A549 (cell line): Measurements from ENCODE around the gene SPPL3. TPM values are rescaled to one million over a fixed set of nuclear protein-coding genes. Genes with fewer than 3 reads are reported as not detected.
"Not testable (repeated sequence)": the region's sequence is repeated elsewhere in the genome, so short reads cannot be mapped to it uniquely, and the experiment has no call there.

Source experiments
- ATAC-seq, 2 experiments: fragments of 200-7000 bp in 1 of 2; fragments of >200 bp in 1 of 2; cut with Nextera tagmentation in 1 of 2; cut with Tn5 transposase in 1 of 2; 3 replicates each; pipeline versions ENCODE4 v1.8.0 to v1.9.1; 2018 to 2020; ENCODE audit warnings: mild to moderate bottlenecking in 1 of 2, moderate library complexity in 1 of 2
- CTCF ChIA-PET: fragments of 300-600 bp; sonication (Branson Sonifier 250); formaldehyde crosslinking; extraction: SDS; loops from one replicate; lab custom pipeline; 2021; ENCODE audit warnings: antibody characterized with exemption, inconsistent platforms; lab: Yijun Ruan, JAX
- POLR2A ChIA-PET: fragments of 350-600 bp; formaldehyde crosslinking; extraction: SDS; loops from one replicate; lab custom pipeline; 2021; ENCODE audit warnings: antibody characterized with exemption, inconsistent platforms; lab: Yijun Ruan, JAX
- DNase-seq, 2 experiments: peaks; one replicate each; pipeline versions ENCODE4 v3.0.0 to v3.0.0-alpha.2; 2011 to 2016; ENCODE audit warnings: low read depth in 1 of 2, low spot score in 1 of 2
- FAIRE-seq: peaks from 2 replicates; lab custom pipeline; 2011; peaks lifted over from hg19 to GRCh38; lab: Jason Lieb, UNC
- H3K27ac ChIP-seq, 2 experiments: fragments of >200 bp; sonication (Bioruptor Twin); formaldehyde crosslinking; 3 replicates each; pipeline ENCODE4 v1.5.1; 2016 to 2017
- H3K4me1 ChIP-seq: fragments of >200 bp; sonication (Bioruptor Twin); formaldehyde crosslinking; 3 replicates; pipeline ENCODE4 v1.6.1; 2016
- H3K4me2 ChIP-seq: fragments of >200 bp; sonication (Bioruptor Twin); formaldehyde crosslinking; 3 replicates; pipeline ENCODE4 v1.6.1; 2016
- H3K4me3 ChIP-seq: fragments of >200 bp; sonication (Bioruptor Twin); formaldehyde crosslinking; 3 replicates; pipeline ENCODE4 v1.5.1; 2016
- H3K9me3 ChIP-seq: fragments of >200 bp; sonication (Bioruptor Twin); formaldehyde crosslinking; 3 replicates; pipeline ENCODE4 v1.6.1; 2016
- EHMT2 ChIP-seq: fragments of 200-600 bp; sonication (generic); IDR thresholded peaks from 2 replicates; pipeline ENCODE4 v1.6.1; 2016; ENCODE audit warnings: antibody characterized with exemption, low read depth, mild to moderate bottlenecking, moderate library complexity
- ELK1 ChIP-seq: fragments of 150-350 bp; IDR thresholded peaks from 2 replicates; pipeline ENCODE4 v1.6.1; 2014; ENCODE audit warnings: low read depth, mild to moderate bottlenecking, low read length
- ESRRA ChIP-seq: fragments of 150-350 bp; IDR thresholded peaks from 2 replicates; pipeline ENCODE4 v1.6.1; 2014; ENCODE audit warnings: mild to moderate bottlenecking, low read length, borderline replicate concordance
- FOXS1 ChIP-seq: fragments of 250-450 bp; sonication (Bioruptor Pico); IDR thresholded peaks from 2 replicates; pipeline ENCODE4 v1.5.0; 2020; ENCODE audit warnings: mild to moderate bottlenecking, moderate library complexity
- HEYL ChIP-seq: fragments of 250-450 bp; sonication (Bioruptor Pico); IDR thresholded peaks from 2 replicates; pipeline ENCODE4 v1.8.0; 2021; ENCODE audit warnings: mild to moderate bottlenecking, moderate library complexity
- HOXB13 ChIP-seq: fragments of 250-450 bp; sonication (Bioruptor Pico); IDR thresholded peaks from 2 replicates; pipeline ENCODE4 v1.5.0; 2020; ENCODE audit warnings: low read depth, mild to moderate bottlenecking, moderate library complexity
- KDM5A ChIP-seq: fragments of 200-600 bp; sonication (generic); IDR thresholded peaks from 2 replicates; pipeline ENCODE4 v1.6.1; 2016; ENCODE audit warnings: antibody characterized with exemption, mild to moderate bottlenecking
- MYC ChIP-seq: IDR thresholded peaks from 2 replicates; pipeline ENCODE4 v1.6.1; 2012; ENCODE audit warnings: mild to moderate bottlenecking, inconsistent platforms, low read length, improper control_type of control experiment, borderline replicate concordance
- PHF8 ChIP-seq: fragments of 200-600 bp; sonication (generic); IDR thresholded peaks from 2 replicates; pipeline ENCODE4 v1.6.1; 2016; ENCODE audit warnings: low read depth, mild to moderate bottlenecking, antibody characterized with exemption, moderate library complexity, borderline replicate concordance
- POLR2AphosphoS2 ChIP-seq: conservative IDR thresholded peaks from 2 replicates; pipeline ENCODE4 v1.6.1; 2012; ENCODE audit warnings: low read length, improper control_type of control experiment, inconsistent platforms
- RAD21 ChIP-seq, 2 experiments: fragments of >200 bp in 1 of 2; sonication (Bioruptor Twin) in 1 of 2; formaldehyde crosslinking in 1 of 2; IDR thresholded peaks in 1 of 2; conservative IDR thresholded peaks in 1 of 2; 2 replicates in 1 of 2; 3 replicates in 1 of 2; pipeline ENCODE4 v1.6.1; 2012 to 2018; ENCODE audit warnings: inconsistent platforms in 1 of 2
- RNF2 ChIP-seq: fragments of 200-600 bp; sonication (generic); IDR thresholded peaks from 2 replicates; pipeline ENCODE4 v1.6.1; 2016; ENCODE audit warnings: low read depth, mild to moderate bottlenecking, antibody characterized with exemption, moderate library complexity, borderline replicate concordance
- SMC3 ChIP-seq: fragments of >200 bp; sonication (Bioruptor Twin); formaldehyde crosslinking; IDR thresholded peaks from 3 replicates; pipeline ENCODE4 v1.6.1; 2018; ENCODE audit warnings: inconsistent platforms
- ZNF302 ChIP-seq: fragments of 250-450 bp; sonication (Bioruptor Pico); IDR thresholded peaks from 2 replicates; pipeline ENCODE4 v1.9.0; 2021; ENCODE audit warnings: inconsistent platforms, mild to moderate bottlenecking, moderate library complexity
- ZSCAN20 ChIP-seq: fragments of 250-450 bp; sonication (Bioruptor Pico); IDR thresholded peaks from 2 replicates; pipeline ENCODE4 v1.8.0; 2022; ENCODE audit warnings: mild to moderate bottlenecking, moderate library complexity
- WGBS: methylation state at CpG from one replicate; pipeline ENCODE4 v1.1.6; 2017; ENCODE audit errors: missing lambda C conversion rate; 5-methylcytosine and 5-hydroxymethylcytosine counted together
- polyA plus RNA-seq, 4 experiments: library from polyadenylated mRNA; depleted of rRNA in 3 of 4; stranded (reverse); fragments of >200 nt; fragmentation: RNase III in 1 of 4; extraction: RNeasy Plus Mini Kit Qiagen cat#74134 plus additional on column Dnase treatment in 1 of 4; gene quantifications; 2 replicates in 3 of 4; 3 replicates in 1 of 4; pipeline ENCODE4 v1.2.3, GENCODE V29; 2011 to 2017
- TF ChIP-seq, protein P1 (sequence below): fragments of 250-450 bp; sonication (Bioruptor Pico); IDR thresholded peaks from 2 replicates; pipeline ENCODE4 v1.5.0; 2021; ENCODE audit warnings: mild to moderate bottlenecking, moderate library complexity, borderline replicate concordance

SPPL3 gene
- polyA plus RNA-seq, 2 of the 4 experiments (the other 2 are of a cell fraction) = 25.0 to 26.6 TPM

DNA sequence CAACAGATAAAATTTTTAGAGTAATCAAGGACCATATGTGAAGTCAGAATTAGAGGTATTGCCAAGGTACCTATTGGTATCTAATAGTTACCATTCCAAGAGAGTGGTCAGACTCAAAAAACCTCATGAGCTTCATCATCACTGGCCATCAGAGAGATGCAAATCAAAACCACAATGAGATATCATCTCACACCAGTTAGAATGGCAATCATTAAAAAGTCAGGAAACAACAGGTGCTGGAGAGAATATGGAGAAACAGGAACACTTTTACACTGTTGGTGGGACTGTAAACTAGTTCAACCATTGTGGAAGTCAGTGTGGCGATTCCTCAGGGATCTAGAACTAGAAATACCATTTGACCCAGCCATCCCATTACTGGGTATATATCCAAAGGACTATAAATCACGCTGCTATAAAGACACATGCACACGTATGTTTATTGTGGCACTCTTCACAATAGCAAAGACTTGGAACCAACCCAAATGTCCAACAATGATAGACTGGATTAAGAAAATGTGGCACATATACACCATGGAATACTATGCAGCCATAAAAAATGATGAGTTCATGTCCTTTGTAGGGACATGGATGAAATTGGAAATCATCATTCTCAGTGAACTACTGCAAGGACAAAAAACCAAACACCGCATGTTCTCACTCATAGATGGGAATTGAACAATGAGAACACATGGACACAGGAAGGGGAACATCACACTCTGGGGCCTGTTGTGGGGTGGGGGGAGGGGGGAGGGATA, 65.4 kb downstream of the SPPL3 start:
- H3K27ac ChIP-seq, H3K4me1 ChIP-seq, H3K4me2 ChIP-seq, H3K4me3 ChIP-seq, DNase-seq, POLR2A ChIA-PET, H3K9me3 ChIP-seq, ATAC-seq, FAIRE-seq: not testable (repeated sequence)
- CTCF ChIA-PET = interaction anchor here (0.5 kb wide), 1 partner anchor 91 kb away, joined by 3 read pairs; no protein-coding TSS in a partner anchor
- WGBS = 77% methylated on average over 4 of the region's 4 CpGs

DNA sequence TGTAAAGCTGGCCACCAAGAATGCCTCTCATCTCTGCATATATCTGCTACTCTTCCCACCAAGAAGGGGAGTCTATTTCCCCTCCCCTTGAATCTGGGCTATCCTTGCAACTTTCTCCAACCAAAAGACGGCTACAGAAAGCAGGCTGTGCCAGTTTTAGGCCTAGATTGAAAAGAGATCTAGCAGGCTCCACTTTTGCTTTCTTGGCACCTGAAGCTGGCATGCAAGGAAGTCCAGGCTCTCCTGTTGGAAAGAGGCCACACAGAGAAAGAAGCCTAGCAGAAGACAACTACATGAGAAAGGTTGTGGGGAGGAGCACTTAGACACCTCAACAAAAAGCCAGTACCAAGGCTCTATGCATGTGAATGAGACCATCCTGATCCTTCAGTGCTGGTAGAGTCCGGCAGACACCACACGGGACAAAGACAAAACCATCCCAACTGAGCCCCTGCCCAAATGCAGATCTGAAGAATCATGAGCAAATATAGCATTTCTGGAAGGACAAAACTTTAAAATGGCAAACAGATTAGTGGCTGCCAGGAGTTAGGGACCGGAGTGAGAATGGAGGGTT, 68.0 kb downstream of the SPPL3 start:
- H3K4me2 ChIP-seq = no peak overlapping the region
- H3K27ac ChIP-seq = no peak overlapping the region
- FAIRE-seq (no peak), ATAC-seq (no peak), DNase-seq (no peak)
- H3K4me1 ChIP-seq = peaks cover 3% of the 10 kb centered on the region; the same call in 2 of the 3 replicates
- ChIA-PET POLR2A (no interaction called here), CTCF (interaction anchor here (1.4 kb wide), 1 partner anchor 10 kb away, joined by 7 read pairs; no protein-coding TSS in a partner anchor)
- 97% methylated on average over 4 of the region's 4 CpGs for WGBS
- no peaks in the 10 kb centered on the region for H3K9me3 ChIP-seq
- no peak overlapping the region for H3K4me3 ChIP-seq
- no peak for TF ChIP-seq ELK1
- TF ChIP-seq ZNF302 (CRISPR knock-in tag) = no peak
- TF ChIP-seq EHMT2 = no peak
- TF ChIP-seq ESRRA = no peak
- no peak for TF ChIP-seq HOXB13 (CRISPR knock-in tag)
- TF ChIP-seq FOXS1 = no peak
- TF ChIP-seq RNF2 = no peak
- TF ChIP-seq, protein P1, sequence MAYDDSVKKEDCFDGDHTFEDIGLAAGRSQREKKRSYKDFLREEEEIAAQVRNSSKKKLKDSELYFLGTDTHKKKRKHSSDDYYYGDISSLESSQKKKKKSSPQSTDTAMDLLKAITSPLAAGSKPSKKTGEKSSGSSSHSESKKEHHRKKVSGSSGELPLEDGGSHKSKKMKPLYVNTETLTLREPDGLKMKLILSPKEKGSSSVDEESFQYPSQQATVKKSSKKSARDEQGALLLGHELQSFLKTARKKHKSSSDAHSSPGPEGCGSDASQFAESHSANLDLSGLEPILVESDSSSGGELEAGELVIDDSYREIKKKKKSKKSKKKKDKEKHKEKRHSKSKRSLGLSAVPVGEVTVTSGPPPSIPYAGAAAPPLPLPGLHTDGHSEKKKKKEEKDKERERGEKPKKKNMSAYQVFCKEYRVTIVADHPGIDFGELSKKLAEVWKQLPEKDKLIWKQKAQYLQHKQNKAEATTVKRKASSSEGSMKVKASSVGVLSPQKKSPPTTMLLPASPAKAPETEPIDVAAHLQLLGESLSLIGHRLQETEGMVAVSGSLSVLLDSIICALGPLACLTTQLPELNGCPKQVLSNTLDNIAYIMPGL (CRISPR knock-in tag) = no peak
- TF ChIP-seq SMC3 = no peak
- TF ChIP-seq MYC = no peak
- no peak for TF ChIP-seq PHF8
- TF ChIP-seq HEYL (CRISPR knock-in tag) = no peak
- TF ChIP-seq, all 56 proteins: peak for 0

- WGBS = 66% methylated on average over 1 of the region's 1 CpG
- CTCF ChIA-PET = no interaction called here
- peaks cover 9% of the 10 kb centered on the region for H3K4me1 ChIP-seq
- no peak overlapping the region for H3K27ac ChIP-seq
- ATAC-seq = no peak
- H3K9me3 ChIP-seq = no peaks in the 10 kb centered on the region
- DNase-seq = no peak
- POLR2A ChIA-PET = no interaction called here
- TF ChIP-seq RAD21 (conservative IDR thresholded peaks at IDR 0.05 in 1 of 2, IDR thresholded peaks at IDR 0.05 in 1 of 2) (no peak), ESRRA (no peak), POLR2AphosphoS2 (no peak), ZSCAN20 (CRISPR knock-in tag) (no peak), RNF2 (no peak), KDM5A (no peak)
- no peak for FAIRE-seq
- no peak overlapping the region for H3K4me3 ChIP-seq
- H3K4me2 ChIP-seq = no peak overlapping the region
Measured at GRCh38 chr12:120835657-120836056, 68.5 kb downstream of the SPPL3 start.
